Endothelial cell of umbilical vein (primary cell): ENCODE results near the gene CDC5L.

Source experiments
- CTCF ChIP-seq, 2 donors: IDR thresholded peaks; 1 replicate in 1 of 2; 2 replicates in 1 of 2; pipeline ENCODE4 v1.5.1; 2011; ENCODE audit warnings: low read length in 2 of 2, mild to moderate bottlenecking in 2 of 2, moderate library complexity in 2 of 2, control low read depth in 1 of 2, inconsistent platforms in 1 of 2, low read depth in 1 of 2; ENCODE audit not compliant: insufficient read depth in 1 of 2; ENCODE audit errors: extremely low read depth in 1 of 2
- EZH2 ChIP-seq: IDR thresholded peaks from 2 replicates; pipeline ENCODE4 v1.6.1; 2012; ENCODE audit warnings: borderline replicate concordance, low read depth, mild to moderate bottlenecking, moderate library complexity, low read length, inconsistent platforms; ENCODE audit not compliant: severe bottlenecking
- MYC ChIP-seq: IDR thresholded peaks from one replicate; pipeline ENCODE4 v1.6.1; 2011; ENCODE audit warnings: mild to moderate bottlenecking, low read depth, low read length
- POLR2A ChIP-seq: IDR thresholded peaks from 2 replicates; pipeline ENCODE4 v1.6.1; 2012; ENCODE audit warnings: low read depth, mild to moderate bottlenecking, control low read depth, low read length
- POLR2AphosphoS5 ChIP-seq: IDR thresholded peaks from 2 replicates; pipeline ENCODE4 v1.6.1; 2012; ENCODE audit warnings: low read depth, mild to moderate bottlenecking, control low read depth, low read length, moderate library complexity; ENCODE audit not compliant: insufficient read depth

GRCh38 chr6:44477293-44477894 is 89.9 kb downstream of the CDC5L start:
- no peak for TF ChIP-seq MYC
- TF ChIP-seq CTCF (IDR thresholded peaks at IDR 0.05; ENCODE audit: extremely low read depth in 1 of 2, insufficient read depth in 1 of 2, low read depth in 1 of 2, low read length in 2 of 2), result no peak
- TF ChIP-seq POLR2A, result no peak
- TF ChIP-seq EZH2, result no peak
- TF ChIP-seq POLR2AphosphoS5, result no peak
